HPDE6-E6E7 (cell line): ENCODE data around the gene PARP8.
"Not testable (repeated sequence)": the region's sequence is repeated elsewhere in the genome, so short reads cannot be mapped to it uniquely, and the experiment has no call there.

ENCODE experiments used
- DNase-seq: peaks from one replicate; pipeline ENCODE4 v3.0.0; 2011; ENCODE audit warnings: missing footprints; ENCODE audit errors: extremely low spot score

Gene PARP8

GRCh38 chr5:50666261-50667022 is at the start of gene PARP8:
Gene PARP8 (plus strand): TSS chr5:50666637. CDS start chr5:50667096, 459 bp downstream.
- peak; percentile 38 for DNase-seq

- peak; percentile 26 for DNase-seq
These were observed 42.8 kb upstream of the PARP8 start for GRCh38 chr5:50623666-50624065.

GRCh38 chr5:50634866-50635265 is 31.6 kb upstream of the PARP8 start:
- not testable (repeated sequence) for DNase-seq

- DNase-seq, result not testable (repeated sequence)
These were observed 28.9 kb upstream of the PARP8 start for GRCh38 chr5:50637576-50637975.

- DNase-seq, result no peak
These were observed 19.8 kb upstream of the PARP8 start for GRCh38 chr5:50646591-50646990.

GRCh38 chr5:50647726-50648125 is 18.7 kb upstream of the PARP8 start:
- DNase-seq, result no peak

GRCh38 chr5:50653946-50654345 is 12.5 kb upstream of the PARP8 start:
- DNase-seq, result no peak

- DNase-seq, result no peak
These were observed 11.2 kb upstream of the PARP8 start for GRCh38 chr5:50655067-50655809.

GRCh38 chr5:50655810-50656205 is 10.6 kb upstream of the PARP8 start:
- DNase-seq, result no peak

- no peak for DNase-seq
These were observed 9.4 kb upstream of the PARP8 start for GRCh38 chr5:50657044-50657443.

- DNase-seq, result no peak
These were observed 8.2 kb upstream of the PARP8 start for GRCh38 chr5:50658246-50658645.

GRCh38 chr5:50663636-50664035 is 2.8 kb upstream of the PARP8 start:
- DNase-seq, result no peak

- no peak for DNase-seq
These were observed 1.3 kb upstream of the PARP8 start for GRCh38 chr5:50665091-50665490.

- DNase-seq, result not testable (repeated sequence)
These were observed 655 bp upstream of the PARP8 start for GRCh38 chr5:50665761-50666202.

- DNase-seq, result no peak
These were observed 701 bp downstream of the PARP8 start for GRCh38 chr5:50667023-50667652.

GRCh38 chr5:50667653-50668595 is 1.5 kb downstream of the PARP8 start:
- no peak for DNase-seq

GRCh38 chr5:50668636-50669035 is 2.2 kb downstream of the PARP8 start:
- not testable (repeated sequence) for DNase-seq

- no peak for DNase-seq
These were observed 6.2 kb downstream of the PARP8 start for GRCh38 chr5:50672663-50673062.

- DNase-seq, result not testable (repeated sequence)
These were observed 7.0 kb downstream of the PARP8 start for GRCh38 chr5:50673444-50673843.

- no peak for DNase-seq
These were observed 8.9 kb downstream of the PARP8 start for GRCh38 chr5:50675385-50675784.

- DNase-seq, result not testable (repeated sequence)
These were observed 13.1 kb downstream of the PARP8 start for GRCh38 chr5:50679554-50679953.
